LHCN-M2 (cell line): Measurements from ENCODE around the gene GPRC5C. TPM values are rescaled to one million over a fixed set of nuclear protein-coding genes. Genes with fewer than 3 reads are reported as not detected.
"Not testable (repeated sequence)": the region's sequence is repeated elsewhere in the genome, so short reads cannot be mapped to it uniquely, and the experiment has no call there.

ENCODE experiments used
- DNase-seq: peaks from one replicate; pipeline ENCODE4 v3.0.0-alpha.2; 2012; ENCODE audit warnings: low read depth
- total RNA-seq: library from RNA; depleted of rRNA; stranded (reverse); fragments of >200 nt; gene quantifications from 2 replicates; pipeline ENCODE4 v1.2.3, GENCODE V29; 2014; rRNA removed

GPRC5C gene
- total RNA-seq, 1 experiment from 2014 or later: not detected

- no peak for DNase-seq
Measured at GRCh38 chr17:74471341-74471740, 39.5 kb downstream of the GPRC5C start.

- no peak for DNase-seq
Measured at GRCh38 chr17:74472890-74473289, 41.0 kb downstream of the GPRC5C start.

GRCh38 chr17:74473294-74473693, 41.4 kb downstream of the GPRC5C start:
- DNase-seq: no peak

GRCh38 chr17:74474043-74474792, 42.3 kb downstream of the GPRC5C start:
- no peak for DNase-seq

- DNase-seq: no peak
Measured at GRCh38 chr17:74475189-74475588, 43.3 kb downstream of the GPRC5C start.

GRCh38 chr17:74477411-74477810, 45.5 kb downstream of the GPRC5C start:
- DNase-seq: no peak

- DNase-seq: no peak
Measured at GRCh38 chr17:74478420-74479100, 46.7 kb downstream of the GPRC5C start.

GRCh38 chr17:74480290-74480689, 48.4 kb downstream of the GPRC5C start:
- no peak for DNase-seq

- DNase-seq: no peak
Measured at GRCh38 chr17:74481621-74482020, 49.7 kb downstream of the GPRC5C start.

- DNase-seq: no peak
Measured at GRCh38 chr17:74484066-74484465, 52.2 kb downstream of the GPRC5C start.

- DNase-seq: no peak
Measured at GRCh38 chr17:74485022-74485743, 53.3 kb downstream of the GPRC5C start.

GRCh38 chr17:74485841-74486240, 54.0 kb downstream of the GPRC5C start:
- no peak for DNase-seq

GRCh38 chr17:74488276-74488675, 56.4 kb downstream of the GPRC5C start:
- not testable (repeated sequence) for DNase-seq

- DNase-seq: no peak
Measured at GRCh38 chr17:74490716-74491115, 58.8 kb downstream of the GPRC5C start.

GRCh38 chr17:74491626-74492025, 59.7 kb downstream of the GPRC5C start:
- DNase-seq: no peak

GRCh38 chr17:74493331-74493833, 61.5 kb downstream of the GPRC5C start:
- peak; percentile 32 for DNase-seq

Other genes with a start within 250 kb of the GPRC5C start
- 156 and 227 TPM in 2 replicates for gene RPL38, start 228.4 kb upstream of the GPRC5C start, total RNA-seq
- 1.1 and 1.9 TPM in 2 replicates for gene TTYH2, start 218.5 kb upstream of the GPRC5C start, total RNA-seq
- gene DNAI2, start 157.9 kb upstream of the GPRC5C start, total RNA-seq: not detected in 2 replicates
- not detected in 2 replicates for gene KIF19, start 105.9 kb upstream of the GPRC5C start, total RNA-seq
- gene BTBD17, start 70.2 kb upstream of the GPRC5C start, total RNA-seq: not detected in 2 replicates
- not detected in 2 replicates for gene GPR142, start 64.6 kb upstream of the GPRC5C start, total RNA-seq
- not detected in 2 replicates for gene CD300A, start 34.5 kb downstream of the GPRC5C start, total RNA-seq
- gene CD300LB, start 99.4 kb downstream of the GPRC5C start, total RNA-seq: not detected in 2 replicates
- not detected in 2 replicates for gene CD300C, start 114.0 kb downstream of the GPRC5C start, total RNA-seq
- not detected in 2 replicates for gene CD300H, start 135.4 kb downstream of the GPRC5C start, total RNA-seq
- gene CD300LD, start 160.2 kb downstream of the GPRC5C start, total RNA-seq: not detected in 2 replicates
- gene CD300E, start 191.7 kb downstream of the GPRC5C start, total RNA-seq: not detected in 2 replicates